Measurements from ENCODE around the gene COL19A1.

The COL19A1 gene

DNA sequence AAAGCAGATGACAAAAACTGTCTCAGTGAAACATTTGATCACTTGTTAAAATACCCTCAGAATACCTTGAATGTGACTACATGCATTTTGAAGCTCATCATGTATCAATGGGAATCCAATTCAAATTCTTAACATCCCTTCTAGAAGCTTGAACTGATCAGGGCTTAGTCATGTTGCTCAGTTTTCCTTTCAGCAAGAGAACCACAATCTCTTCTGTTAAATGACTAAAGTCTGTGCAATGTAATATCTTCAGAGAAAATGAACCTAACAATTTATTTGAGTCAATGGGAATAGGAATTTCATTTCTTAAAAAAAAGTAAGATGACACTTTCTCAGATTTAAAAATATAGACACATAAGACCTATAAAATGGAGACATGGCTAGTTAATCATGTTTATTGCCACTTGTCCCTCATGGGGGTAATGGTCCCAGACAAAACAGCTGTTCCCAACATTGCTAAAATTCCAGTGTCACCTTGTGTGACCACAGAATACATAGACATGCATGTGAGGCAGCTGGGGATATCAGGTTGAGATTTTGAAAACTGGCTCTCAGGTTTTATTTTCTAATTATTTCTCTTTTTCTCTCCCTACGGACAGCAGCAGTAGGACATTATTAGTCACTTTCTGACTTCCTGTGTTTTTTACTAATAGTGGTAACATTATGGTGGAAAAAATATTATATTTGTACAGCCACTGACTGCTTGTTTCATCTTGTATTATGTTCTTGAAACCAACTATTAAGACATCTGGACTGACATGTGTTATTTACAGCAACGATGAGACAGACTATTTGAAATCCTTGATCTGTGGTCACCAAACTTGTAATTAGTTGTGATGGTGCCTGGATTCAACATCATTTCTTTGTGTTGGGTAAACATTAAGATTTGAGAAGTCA is 244.0 kb downstream of the COL19A1 start:
- no peak overlapping the region for H3K4me3 ChIP-seq (ENCODE audit: low read depth in 1 of 5, low read length in 5 of 5)
- no peaks in the 10 kb centered on the region for H3K36me3 ChIP-seq (ENCODE audit: control insufficient read depth in 5 of 5, insufficient read depth in 5 of 5, low read length in 5 of 5)
- H3K9ac ChIP-seq (ENCODE audit: low read length in 5 of 5), result no peak overlapping the region
- H3K9me3 ChIP-seq (ENCODE audit: control insufficient read depth in 5 of 5, low read length in 5 of 5), result no peaks in the 10 kb centered on the region
- H3K27ac ChIP-seq (ENCODE audit: low read depth, low read length), result no peak overlapping the region
- no peaks in the 10 kb centered on the region for H3K4me1 ChIP-seq (ENCODE audit: control insufficient read depth in 5 of 5, insufficient read depth in 5 of 5, low read length in 5 of 5)
- H3K27me3 ChIP-seq (ENCODE audit: control insufficient read depth in 5 of 5, insufficient read depth in 4 of 5, low read length in 5 of 5), result no peaks in the 10 kb centered on the region

DNA sequence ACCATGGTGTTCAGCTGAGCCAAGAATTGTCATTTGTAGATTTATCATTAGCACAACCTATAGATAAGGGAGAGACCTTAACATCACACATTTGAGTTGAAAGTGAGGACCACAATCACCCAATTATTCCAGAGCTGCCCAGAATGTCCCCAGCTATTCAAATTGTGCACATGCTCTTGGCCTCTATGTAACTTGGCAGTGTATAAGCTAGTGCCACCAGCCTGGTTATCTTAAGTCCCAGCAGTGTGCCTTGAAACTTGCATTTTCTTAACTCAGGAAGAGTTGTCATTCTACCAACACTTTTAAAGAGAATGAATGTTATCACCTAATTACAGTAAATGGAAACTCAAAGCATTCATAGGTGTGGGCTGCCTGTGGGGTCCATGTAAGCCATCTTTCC is 245.4 kb downstream of the COL19A1 start:
- Histone ChIP-seq H3K9ac (ENCODE audit: low read length in 5 of 5) (no peak overlapping the region), H3K27ac (ENCODE audit: low read depth, low read length) (no peak overlapping the region), H3K36me3 (ENCODE audit: control insufficient read depth in 5 of 5, insufficient read depth in 5 of 5, low read length in 5 of 5) (no peaks in the 10 kb centered on the region), H3K9me3 (ENCODE audit: control insufficient read depth in 5 of 5, low read length in 5 of 5) (no peaks in the 10 kb centered on the region), H3K27me3 (ENCODE audit: control insufficient read depth in 5 of 5, insufficient read depth in 4 of 5, low read length in 5 of 5) (no peaks in the 10 kb centered on the region), H3K4me1 (ENCODE audit: control insufficient read depth in 5 of 5, insufficient read depth in 5 of 5, low read length in 5 of 5) (no peaks in the 10 kb centered on the region), H3K4me3 (ENCODE audit: low read depth in 1 of 5, low read length in 5 of 5) (no peak overlapping the region)

DNA sequence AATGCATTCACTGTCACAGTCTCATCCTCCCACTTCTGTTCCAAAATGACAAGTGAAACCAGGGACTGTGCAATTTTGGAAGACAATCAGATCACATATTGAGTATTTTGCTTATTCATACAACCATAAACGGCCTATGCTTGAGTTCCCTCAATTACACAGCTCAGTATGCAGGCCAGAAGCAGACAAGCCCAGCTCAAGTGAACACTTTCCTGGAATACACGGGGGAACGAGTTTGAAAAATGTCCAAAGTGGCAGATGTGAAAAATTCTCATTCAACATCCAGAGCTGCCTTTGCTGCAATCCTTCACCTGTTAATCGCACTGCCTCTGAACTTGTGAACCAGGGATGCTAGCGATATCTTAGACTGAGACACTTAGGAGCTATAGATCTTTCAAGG is 246.4 kb downstream of the COL19A1 start:
- Histone ChIP-seq H3K9me3 (ENCODE audit: control insufficient read depth in 5 of 5, low read length in 5 of 5) (no peaks in the 10 kb centered on the region), H3K4me3 (ENCODE audit: low read depth in 1 of 5, low read length in 5 of 5) (no peak overlapping the region), H3K27ac (ENCODE audit: low read depth, low read length) (no peak overlapping the region), H3K4me1 (ENCODE audit: control insufficient read depth in 5 of 5, insufficient read depth in 5 of 5, low read length in 5 of 5) (no peaks in the 10 kb centered on the region), H3K36me3 (ENCODE audit: control insufficient read depth in 5 of 5, insufficient read depth in 5 of 5, low read length in 5 of 5) (no peaks in the 10 kb centered on the region), H3K27me3 (ENCODE audit: control insufficient read depth in 5 of 5, insufficient read depth in 4 of 5, low read length in 5 of 5) (no peaks in the 10 kb centered on the region), H3K9ac (ENCODE audit: low read length in 5 of 5) (no peak overlapping the region)

DNA sequence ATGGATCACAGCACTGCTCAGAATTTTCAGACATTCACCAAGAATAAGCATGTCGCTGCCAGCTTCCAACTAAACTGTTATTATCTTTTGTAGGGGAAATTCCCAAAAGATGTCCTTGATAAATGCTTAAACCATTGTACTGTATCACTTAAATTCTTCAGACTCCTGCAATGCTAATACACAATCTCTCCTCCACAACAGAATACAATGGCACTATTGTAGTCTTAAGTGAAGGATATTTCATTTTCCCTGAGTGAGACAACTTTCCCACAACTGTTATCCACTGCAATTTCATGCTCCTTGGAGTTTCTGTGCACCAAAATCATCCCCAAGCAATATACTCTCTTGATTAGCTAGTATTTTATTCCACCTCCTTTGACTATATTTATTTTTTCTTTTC is 246.8 kb downstream of the COL19A1 start:
- Histone ChIP-seq H3K9me3 (ENCODE audit: control insufficient read depth in 5 of 5, low read length in 5 of 5) (no peaks in the 10 kb centered on the region), H3K27me3 (ENCODE audit: control insufficient read depth in 5 of 5, insufficient read depth in 4 of 5, low read length in 5 of 5) (no peaks in the 10 kb centered on the region), H3K27ac (ENCODE audit: low read depth, low read length) (no peak overlapping the region), H3K4me1 (ENCODE audit: control insufficient read depth in 5 of 5, insufficient read depth in 5 of 5, low read length in 5 of 5) (no peaks in the 10 kb centered on the region), H3K4me3 (ENCODE audit: low read depth in 1 of 5, low read length in 5 of 5) (no peak overlapping the region), H3K9ac (ENCODE audit: low read length in 5 of 5) (no peak overlapping the region), H3K36me3 (ENCODE audit: control insufficient read depth in 5 of 5, insufficient read depth in 5 of 5, low read length in 5 of 5) (no peaks in the 10 kb centered on the region)

DNA sequence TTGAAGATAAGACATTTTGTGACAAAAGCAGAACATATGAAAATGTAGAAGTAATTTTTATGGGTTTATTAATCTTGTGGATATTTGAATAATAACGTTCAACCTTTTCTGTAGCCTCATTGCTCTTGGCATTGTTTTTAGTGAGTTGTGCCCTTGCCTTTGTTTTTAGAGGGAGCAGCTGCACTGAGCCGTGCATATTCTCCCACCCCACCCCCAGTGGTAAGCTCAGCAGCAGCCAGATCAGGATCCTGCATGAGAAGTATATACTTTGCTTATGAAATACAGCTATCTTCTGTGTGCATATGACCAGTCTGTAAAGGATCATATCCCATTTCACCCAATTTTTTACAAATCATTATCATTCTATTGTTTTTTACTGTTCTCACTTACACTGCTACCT is 252.3 kb downstream of the COL19A1 start:
- Histone ChIP-seq H3K27ac (ENCODE audit: low read depth, low read length) (no peak overlapping the region), H3K9me3 (ENCODE audit: control insufficient read depth in 5 of 5, low read length in 5 of 5) (no peaks in the 10 kb centered on the region), H3K4me3 (ENCODE audit: low read depth in 1 of 5, low read length in 5 of 5) (no peak overlapping the region), H3K36me3 (ENCODE audit: control insufficient read depth in 5 of 5, insufficient read depth in 5 of 5, low read length in 5 of 5) (no peaks in the 10 kb centered on the region), H3K27me3 (ENCODE audit: control insufficient read depth in 5 of 5, insufficient read depth in 4 of 5, low read length in 5 of 5) (no peaks in the 10 kb centered on the region), H3K4me1 (ENCODE audit: control insufficient read depth in 5 of 5, insufficient read depth in 5 of 5, low read length in 5 of 5) (no peaks in the 10 kb centered on the region), H3K9ac (ENCODE audit: low read length in 5 of 5) (no peak overlapping the region)

DNA sequence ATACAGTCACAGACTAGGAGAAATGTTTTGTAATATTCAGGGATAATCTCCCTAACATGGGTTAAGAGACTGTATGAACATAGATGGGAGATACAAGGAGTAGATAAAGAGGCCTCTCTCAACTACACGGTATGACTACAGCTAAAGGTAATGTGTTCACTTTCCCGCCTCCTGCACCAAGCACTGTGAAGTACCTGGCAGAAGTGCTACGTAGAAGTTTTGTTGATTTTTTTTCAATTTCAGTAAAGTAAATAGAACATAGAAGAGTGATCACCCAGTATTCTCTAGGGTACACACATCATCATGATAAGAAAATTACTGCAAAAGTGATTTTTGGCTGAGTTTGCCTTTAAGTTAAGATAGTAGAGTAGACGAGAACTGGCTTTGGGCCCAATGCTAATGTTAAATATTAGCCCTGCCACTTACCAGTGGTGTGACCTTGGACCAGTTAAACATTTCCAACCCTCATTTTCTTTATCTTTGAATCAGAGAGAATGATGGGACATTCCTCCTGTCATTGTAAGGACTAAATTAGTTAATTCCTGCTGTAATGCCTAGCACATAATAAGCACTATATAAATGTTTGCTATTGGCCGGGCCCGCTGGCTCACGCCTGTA is 253.0 kb downstream of the COL19A1 start:
- no peak overlapping the region for H3K4me3 ChIP-seq (ENCODE audit: low read depth in 1 of 5, low read length in 5 of 5)
- no peaks in the 10 kb centered on the region for H3K4me1 ChIP-seq (ENCODE audit: control insufficient read depth in 5 of 5, insufficient read depth in 5 of 5, low read length in 5 of 5)
- H3K27me3 ChIP-seq (ENCODE audit: control insufficient read depth in 5 of 5, insufficient read depth in 4 of 5, low read length in 5 of 5), result no peaks in the 10 kb centered on the region
- H3K27ac ChIP-seq (ENCODE audit: low read depth, low read length), result no peak overlapping the region
- H3K9me3 ChIP-seq (ENCODE audit: control insufficient read depth in 5 of 5, low read length in 5 of 5), result no peaks in the 10 kb centered on the region
- no peak overlapping the region for H3K9ac ChIP-seq (ENCODE audit: low read length in 5 of 5)
- no peaks in the 10 kb centered on the region for H3K36me3 ChIP-seq (ENCODE audit: control insufficient read depth in 5 of 5, insufficient read depth in 5 of 5, low read length in 5 of 5)

DNA sequence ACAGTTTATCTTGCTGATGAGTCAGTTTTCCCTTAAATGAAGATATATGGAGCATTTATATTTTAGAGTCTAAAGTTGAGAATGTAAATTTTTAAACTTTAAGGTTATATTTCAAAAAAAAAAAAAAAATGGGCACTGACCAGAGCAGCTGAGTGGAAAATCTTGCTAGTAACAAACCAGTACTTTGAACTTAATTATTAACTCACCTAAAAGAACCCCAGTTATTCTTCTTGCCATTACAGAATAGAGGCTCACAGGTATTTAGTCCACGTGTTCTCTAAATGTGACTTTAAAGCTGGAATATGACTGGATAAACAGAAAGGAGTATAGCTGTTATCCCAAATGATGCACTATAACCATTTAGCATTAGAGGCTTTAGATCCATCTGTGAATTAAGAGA is 258.1 kb downstream of the COL19A1 start:
- no peak overlapping the region for H3K4me3 ChIP-seq (ENCODE audit: low read depth in 1 of 5, low read length in 5 of 5)
- H3K36me3 ChIP-seq (ENCODE audit: control insufficient read depth in 5 of 5, insufficient read depth in 5 of 5, low read length in 5 of 5), result no peaks in the 10 kb centered on the region
- H3K27me3 ChIP-seq (ENCODE audit: control insufficient read depth in 5 of 5, insufficient read depth in 4 of 5, low read length in 5 of 5), result no peaks in the 10 kb centered on the region
- no peak overlapping the region for H3K27ac ChIP-seq (ENCODE audit: low read depth, low read length)
- H3K9ac ChIP-seq (ENCODE audit: low read length in 5 of 5), result no peak overlapping the region
- H3K9me3 ChIP-seq (ENCODE audit: control insufficient read depth in 5 of 5, low read length in 5 of 5), result no peaks in the 10 kb centered on the region
- no peaks in the 10 kb centered on the region for H3K4me1 ChIP-seq (ENCODE audit: control insufficient read depth in 5 of 5, insufficient read depth in 5 of 5, low read length in 5 of 5)

DNA sequence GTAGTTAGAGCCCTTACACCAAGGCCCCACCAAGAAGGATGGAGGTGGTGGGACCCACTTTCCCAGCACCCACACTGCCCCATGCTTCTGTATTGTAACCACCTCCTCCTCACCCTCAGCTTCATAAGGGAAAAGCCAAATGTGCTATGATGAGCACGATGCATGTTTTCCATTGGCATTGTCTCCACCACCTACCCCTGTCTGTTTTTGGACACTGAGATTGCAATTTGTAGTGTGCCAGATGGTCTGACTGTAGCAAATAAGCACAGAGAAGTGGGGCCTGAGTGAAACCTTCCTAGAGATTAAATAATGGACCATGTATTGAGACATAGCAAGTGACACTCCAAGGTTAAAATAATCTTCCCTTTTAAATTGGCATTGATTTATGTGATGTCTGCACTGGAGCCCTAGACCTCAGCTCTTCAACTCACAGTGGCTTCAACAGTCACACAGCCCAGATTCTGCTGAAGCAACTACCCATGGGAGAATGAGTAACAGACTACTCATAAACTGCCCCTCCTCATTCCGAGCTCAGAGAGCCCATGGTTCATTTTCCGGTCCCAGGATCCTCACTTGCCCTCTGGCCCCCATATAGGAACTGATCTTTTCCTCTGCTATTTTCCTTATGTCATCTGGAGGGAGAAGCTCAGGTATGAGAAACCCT is 258.7 kb downstream of the COL19A1 start:
- Histone ChIP-seq H3K4me3 (ENCODE audit: low read depth in 1 of 5, low read length in 5 of 5) (no peak overlapping the region), H3K9ac (ENCODE audit: low read length in 5 of 5) (no peak overlapping the region), H3K9me3 (ENCODE audit: control insufficient read depth in 5 of 5, low read length in 5 of 5) (no peaks in the 10 kb centered on the region), H3K27me3 (ENCODE audit: control insufficient read depth in 5 of 5, insufficient read depth in 4 of 5, low read length in 5 of 5) (no peaks in the 10 kb centered on the region), H3K36me3 (ENCODE audit: control insufficient read depth in 5 of 5, insufficient read depth in 5 of 5, low read length in 5 of 5) (no peaks in the 10 kb centered on the region), H3K27ac (ENCODE audit: low read depth, low read length) (no peak overlapping the region), H3K4me1 (ENCODE audit: control insufficient read depth in 5 of 5, insufficient read depth in 5 of 5, low read length in 5 of 5) (no peaks in the 10 kb centered on the region)

DNA sequence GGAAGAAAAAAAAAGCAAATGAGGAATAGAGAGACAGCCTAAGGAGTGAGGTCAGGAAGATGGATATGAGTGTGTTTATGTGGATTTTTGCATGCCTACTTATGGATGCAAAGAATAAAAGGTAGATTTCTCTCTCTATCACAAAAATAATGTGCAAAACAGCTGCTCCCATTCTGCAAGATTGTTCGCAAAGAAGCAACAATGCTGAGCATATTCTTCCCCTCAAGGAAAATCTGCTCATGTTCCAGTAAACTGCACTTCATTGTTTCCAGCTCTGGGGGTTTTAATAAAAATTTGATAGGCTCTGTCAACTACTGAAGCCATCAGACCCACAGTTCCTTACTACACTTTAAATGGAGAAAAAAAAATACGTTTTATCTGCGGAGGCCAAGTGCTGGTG is 259.2 kb downstream of the COL19A1 start:
- Histone ChIP-seq H3K4me3 (ENCODE audit: low read depth in 1 of 5, low read length in 5 of 5) (no peak overlapping the region), H3K27me3 (ENCODE audit: control insufficient read depth in 5 of 5, insufficient read depth in 4 of 5, low read length in 5 of 5) (no peaks in the 10 kb centered on the region), H3K9me3 (ENCODE audit: control insufficient read depth in 5 of 5, low read length in 5 of 5) (no peaks in the 10 kb centered on the region), H3K36me3 (ENCODE audit: control insufficient read depth in 5 of 5, insufficient read depth in 5 of 5, low read length in 5 of 5) (no peaks in the 10 kb centered on the region), H3K27ac (ENCODE audit: low read depth, low read length) (no peak overlapping the region), H3K9ac (ENCODE audit: low read length in 5 of 5) (no peak overlapping the region), H3K4me1 (ENCODE audit: control insufficient read depth in 5 of 5, insufficient read depth in 5 of 5, low read length in 5 of 5) (no peaks in the 10 kb centered on the region)

DNA sequence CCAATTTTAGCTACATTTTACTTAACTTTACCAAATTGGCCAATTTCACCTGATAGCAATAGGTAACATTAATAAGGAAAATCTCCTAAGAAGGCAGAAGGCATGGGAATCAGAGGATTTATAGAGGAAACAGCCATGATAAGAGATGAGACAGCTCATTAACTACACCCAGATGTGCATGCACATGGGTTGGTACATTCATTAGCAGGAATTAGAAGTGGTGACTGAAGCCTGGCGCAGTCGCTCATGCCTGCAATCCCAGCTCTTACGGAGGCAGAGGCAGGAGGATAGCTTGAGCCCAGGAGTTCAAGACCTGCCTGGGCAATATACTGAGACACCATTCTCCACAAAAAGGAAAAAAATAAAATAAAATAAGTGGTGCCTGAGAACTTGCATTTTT is 263.0 kb downstream of the COL19A1 start:
- Histone ChIP-seq H3K27ac (ENCODE audit: low read depth, low read length) (no peak overlapping the region), H3K9ac (ENCODE audit: low read length in 5 of 5) (no peak overlapping the region), H3K36me3 (ENCODE audit: control insufficient read depth in 5 of 5, insufficient read depth in 5 of 5, low read length in 5 of 5) (no peaks in the 10 kb centered on the region), H3K4me3 (ENCODE audit: low read depth in 1 of 5, low read length in 5 of 5) (no peak overlapping the region), H3K4me1 (ENCODE audit: control insufficient read depth in 5 of 5, insufficient read depth in 5 of 5, low read length in 5 of 5) (no peaks in the 10 kb centered on the region), H3K9me3 (ENCODE audit: control insufficient read depth in 5 of 5, low read length in 5 of 5) (no peaks in the 10 kb centered on the region), H3K27me3 (ENCODE audit: control insufficient read depth in 5 of 5, insufficient read depth in 4 of 5, low read length in 5 of 5) (no peaks in the 10 kb centered on the region)
